DMS 273 (cell line): ENCODE data around the gene VAV2.

Source experiments
- DNase-seq: peaks from one replicate; lab custom pipeline; 2025; ENCODE audit not compliant: unreplicated experiment; lab: John Stamatoyannopoulos, UW

The VAV2 gene

GRCh38 chr9:133991964-133992779 lies at the start of gene VAV2:
TSS of gene VAV2 (minus strand) at chr9:133992324. CDS start at chr9:133992278, 46 bp downstream.
- peak; percentile 76 for DNase-seq

- no peak for DNase-seq
Observed at GRCh38 chr9:134041649-134041962, 49.5 kb upstream of the VAV2 start.

GRCh38 chr9:134040781-134041648 lies 48.9 kb upstream of the VAV2 start:
- DNase-seq: no peak

- no peak for DNase-seq
Observed at GRCh38 chr9:134040176-134040565, 48.0 kb upstream of the VAV2 start.

GRCh38 chr9:134039386-134040175 lies 47.5 kb upstream of the VAV2 start:
- DNase-seq: no peak

GRCh38 chr9:134037641-134038040 lies 45.5 kb upstream of the VAV2 start:
- no peak for DNase-seq

- no peak for DNase-seq
Observed at GRCh38 chr9:134036130-134036529, 44.0 kb upstream of the VAV2 start.

- no peak for DNase-seq
Observed at GRCh38 chr9:134035041-134036039, 43.2 kb upstream of the VAV2 start.

GRCh38 chr9:134034215-134035040 lies 42.3 kb upstream of the VAV2 start:
- DNase-seq: no peak

GRCh38 chr9:134033516-134034214 lies 41.5 kb upstream of the VAV2 start:
- no peak for DNase-seq

- no peak for DNase-seq
Observed at GRCh38 chr9:134032456-134033222, 40.5 kb upstream of the VAV2 start.

GRCh38 chr9:134031783-134032182 lies 39.7 kb upstream of the VAV2 start:
- no peak for DNase-seq

- DNase-seq: no peak
Observed at GRCh38 chr9:134030821-134031470, 38.8 kb upstream of the VAV2 start.

- no peak for DNase-seq
Observed at GRCh38 chr9:134029248-134030226, 37.4 kb upstream of the VAV2 start.

- no peak for DNase-seq
Observed at GRCh38 chr9:134028575-134029247, 36.6 kb upstream of the VAV2 start.

GRCh38 chr9:134028076-134028475 lies 36.0 kb upstream of the VAV2 start:
- DNase-seq: no peak
